Loucy (cell line): ENCODE results near the gene MST1.

Experiments
- H2AFZ ChIP-seq: fragments of 200-600 bp; sonication (generic); 2 replicates; pipeline ENCODE4 v1.6.0; 2016; ENCODE audit warnings: antibody characterized with exemption, mild to moderate bottlenecking, low read length, moderate library complexity
- H3F3A ChIP-seq: fragments of 200-600 bp; 2 replicates; pipeline ENCODE4 v1.6.0; 2016; ENCODE audit warnings: antibody characterized with exemption, low read depth, mild to moderate bottlenecking
- H3K27me3 ChIP-seq: fragments of 200-600 bp; sonication (generic); 2 replicates; pipeline ENCODE4 v1.6.1; 2014; ENCODE audit warnings: low read length, mild to moderate bottlenecking; ENCODE audit not compliant: insufficient read depth, poor library complexity, severe bottlenecking
- H3K36me3 ChIP-seq: fragments of 200-600 bp; sonication (generic); 2 replicates; pipeline ENCODE4 v1.6.1; 2016; ENCODE audit warnings: low read length; ENCODE audit not compliant: insufficient read depth
- H3K4me1 ChIP-seq: fragments of 200-600 bp; sonication (generic); 2 replicates; pipeline ENCODE4 v1.5.1; 2014; ENCODE audit warnings: low read length, mild to moderate bottlenecking; ENCODE audit not compliant: insufficient read depth, poor library complexity, severe bottlenecking
- H3K4me2 ChIP-seq: fragments of 200-600 bp; sonication (generic); 2 replicates; pipeline ENCODE4 v1.6.0; 2014; ENCODE audit warnings: antibody characterized with exemption, low read length, low read depth, mild to moderate bottlenecking; ENCODE audit not compliant: poor library complexity, severe bottlenecking
- H3K4me3 ChIP-seq: fragments of 200-600 bp; sonication (generic); 2 replicates; pipeline ENCODE4 v1.5.1; 2014; ENCODE audit warnings: low read length, mild to moderate bottlenecking, mixed read lengths; ENCODE audit not compliant: poor library complexity, severe bottlenecking
- H3K79me2 ChIP-seq: fragments of 200-600 bp; sonication (generic); 2 replicates; pipeline ENCODE4 v1.6.1; 2014; ENCODE audit warnings: low read length; ENCODE audit not compliant: insufficient read depth
- H3K9ac ChIP-seq: fragments of 200-600 bp; sonication (generic); 2 replicates; pipeline ENCODE4 v1.6.0; 2014; ENCODE audit warnings: mild to moderate bottlenecking, low read depth, low read length, moderate library complexity; ENCODE audit not compliant: poor library complexity, severe bottlenecking
- H3K9me2 ChIP-seq: fragments of 200-600 bp; sonication (generic); replicated peaks from 2 replicates; pipeline ENCODE4 v1.6.1; 2016; ENCODE audit warnings: low read depth, low read length, mixed read lengths
- H3K9me3 ChIP-seq: fragments of 200-600 bp; sonication (generic); 2 replicates; pipeline ENCODE4 v1.6.1; 2014; ENCODE audit warnings: mild to moderate bottlenecking, antibody characterized with exemption, low read length, low read depth; ENCODE audit not compliant: insufficient read depth
- H4K20me1 ChIP-seq: fragments of 200-600 bp; sonication (generic); 2 replicates; pipeline ENCODE4 v1.6.0; 2014; ENCODE audit warnings: antibody characterized with exemption, low read length, mild to moderate bottlenecking; ENCODE audit not compliant: insufficient read depth, poor library complexity, severe bottlenecking
- EZH2phosphoT487 ChIP-seq: fragments of 200-600 bp; IDR thresholded peaks from 2 replicates; pipeline ENCODE4 v1.6.1; 2018; ENCODE audit warnings: antibody characterized with exemption, mild to moderate bottlenecking, moderate library complexity, borderline replicate concordance
- TF ChIP-seq, protein P1 (sequence below): fragments of 200-600 bp; sonication (generic); conservative IDR thresholded peaks from 2 replicates; pipeline ENCODE4 v1.5.1; 2014; ENCODE audit warnings: mild to moderate bottlenecking, antibody characterized with exemption, low read length

Gene MST1

DNA sequence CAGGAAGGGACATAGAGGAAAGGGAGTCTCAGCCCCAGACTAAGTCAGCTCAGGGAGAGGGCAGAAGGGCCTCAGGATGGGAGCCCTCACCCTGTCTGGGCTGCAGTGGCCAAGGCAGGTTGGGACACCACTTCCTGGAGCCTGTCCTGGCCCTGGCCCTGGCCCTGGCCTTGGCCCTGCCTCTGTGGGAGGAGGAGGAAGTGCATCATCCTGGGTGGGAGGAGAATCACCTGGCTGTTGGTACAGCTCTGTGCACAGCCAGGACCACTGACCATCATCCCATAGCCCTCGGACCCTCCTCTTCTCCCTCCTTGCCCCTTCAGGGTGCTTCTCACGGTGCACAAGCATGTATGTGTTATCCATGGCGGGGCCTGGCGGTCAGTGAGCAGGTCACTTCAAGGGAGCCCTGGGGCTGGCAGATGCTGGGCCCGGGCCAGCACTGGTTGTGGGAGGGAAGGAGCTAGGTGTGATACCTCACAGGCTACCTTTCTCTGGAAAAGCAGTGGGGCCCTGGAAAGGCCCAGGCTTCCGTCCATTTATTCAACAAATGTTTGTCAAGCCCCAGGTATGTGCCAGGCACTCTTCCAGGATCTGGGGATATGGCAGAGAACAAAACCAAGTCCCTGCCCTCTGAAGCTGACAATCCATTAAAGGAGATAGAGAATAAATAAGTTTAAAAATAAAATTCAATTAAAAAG lies 23.3 kb downstream of the MST1 start:
- TF ChIP-seq, protein P1, sequence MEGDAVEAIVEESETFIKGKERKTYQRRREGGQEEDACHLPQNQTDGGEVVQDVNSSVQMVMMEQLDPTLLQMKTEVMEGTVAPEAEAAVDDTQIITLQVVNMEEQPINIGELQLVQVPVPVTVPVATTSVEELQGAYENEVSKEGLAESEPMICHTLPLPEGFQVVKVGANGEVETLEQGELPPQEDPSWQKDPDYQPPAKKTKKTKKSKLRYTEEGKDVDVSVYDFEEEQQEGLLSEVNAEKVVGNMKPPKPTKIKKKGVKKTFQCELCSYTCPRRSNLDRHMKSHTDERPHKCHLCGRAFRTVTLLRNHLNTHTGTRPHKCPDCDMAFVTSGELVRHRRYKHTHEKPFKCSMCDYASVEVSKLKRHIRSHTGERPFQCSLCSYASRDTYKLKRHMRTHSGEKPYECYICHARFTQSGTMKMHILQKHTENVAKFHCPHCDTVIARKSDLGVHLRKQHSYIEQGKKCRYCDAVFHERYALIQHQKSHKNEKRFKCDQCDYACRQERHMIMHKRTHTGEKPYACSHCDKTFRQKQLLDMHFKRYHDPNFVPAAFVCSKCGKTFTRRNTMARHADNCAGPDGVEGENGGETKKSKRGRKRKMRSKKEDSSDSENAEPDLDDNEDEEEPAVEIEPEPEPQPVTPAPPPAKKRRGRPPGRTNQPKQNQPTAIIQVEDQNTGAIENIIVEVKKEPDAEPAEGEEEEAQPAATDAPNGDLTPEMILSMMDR, result no peak
- no peak for TF ChIP-seq EZH2phosphoT487
- Histone ChIP-seq H2AFZ (peak overlapping the region; percentile 46; the same call in 1 of the 2 replicates), H4K20me1 (no peaks in the 10 kb centered on the region), H3K79me2 (no peaks in the 10 kb centered on the region), H3K9me2 (no peaks in the 10 kb centered on the region), H3K27me3 (no peaks in the 10 kb centered on the region), H3K4me1 (peaks cover 12% of the 10 kb centered on the region), H3K9me3 (no peaks in the 10 kb centered on the region), H3K9ac (peak overlapping the region; percentile 47), H3K4me2 (no peak overlapping the region), H3K36me3 (no peaks in the 10 kb centered on the region), H3K4me3 (no peak overlapping the region), H3F3A (no peaks in the 10 kb centered on the region)

DNA sequence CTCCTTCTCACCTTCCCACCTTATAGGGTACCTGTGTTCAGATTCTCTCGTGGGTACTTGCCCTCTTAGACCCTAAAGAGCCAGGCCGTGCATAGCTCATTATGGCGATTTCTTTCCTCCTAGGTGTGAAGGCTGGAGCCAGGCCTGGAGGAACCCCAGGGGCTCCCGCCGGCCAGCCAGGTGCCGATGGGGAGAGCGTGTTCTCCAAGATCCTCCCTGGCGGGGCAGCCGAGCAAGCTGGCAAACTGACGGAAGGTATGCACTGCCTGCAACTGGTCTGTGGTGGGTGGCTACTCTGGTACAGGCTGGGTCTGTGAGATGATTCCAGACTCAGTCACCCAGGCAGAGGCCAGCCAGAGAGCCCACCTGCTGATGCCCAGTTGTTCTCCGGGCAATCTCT lies 25.0 kb downstream of the MST1 start:
- H3K4me2 ChIP-seq, result no peak overlapping the region
- no peak overlapping the region for H3K9ac ChIP-seq
- no peaks in the 10 kb centered on the region for H3K36me3 ChIP-seq
- no peaks in the 10 kb centered on the region for H3K9me3 ChIP-seq
- no peaks in the 10 kb centered on the region for H3K27me3 ChIP-seq
- H3F3A ChIP-seq, result no peaks in the 10 kb centered on the region
- no peak for TF ChIP-seq EZH2phosphoT487
- TF ChIP-seq, protein P1, result no peak
- H3K9me2 ChIP-seq, result no peaks in the 10 kb centered on the region
- no peaks in the 10 kb centered on the region for H3K79me2 ChIP-seq
- H4K20me1 ChIP-seq, result no peaks in the 10 kb centered on the region
- no peak overlapping the region for H3K4me3 ChIP-seq
- H2AFZ ChIP-seq, result no peak overlapping the region
- peaks cover 20% of the 10 kb centered on the region for H3K4me1 ChIP-seq

DNA sequence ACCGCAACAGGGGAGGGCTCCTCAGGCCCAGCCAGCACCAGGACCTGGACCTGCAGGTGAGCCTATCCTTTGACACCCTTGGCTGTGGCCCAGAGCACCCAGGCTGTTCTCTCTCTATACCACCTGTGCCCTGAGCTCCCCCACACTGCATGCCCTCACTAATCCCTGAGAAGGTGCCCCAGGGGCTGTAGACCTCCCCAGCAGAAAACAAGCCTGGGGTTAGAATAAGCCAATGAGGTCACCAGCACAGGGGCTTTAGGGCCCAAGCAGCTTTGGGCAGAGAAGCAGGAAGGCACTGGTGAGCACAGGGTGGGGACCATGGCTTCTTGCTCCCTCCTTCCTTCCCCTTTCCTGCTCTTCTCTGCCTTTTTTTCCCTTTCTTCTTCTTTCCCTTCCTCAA lies 25.4 kb downstream of the MST1 start:
- no peak for TF ChIP-seq EZH2phosphoT487
- TF ChIP-seq, protein P1, result no peak
- H3K27me3 ChIP-seq, result no peaks in the 10 kb centered on the region
- H3K79me2 ChIP-seq, result no peaks in the 10 kb centered on the region
- H3K9me2 ChIP-seq, result no peaks in the 10 kb centered on the region
- H3K36me3 ChIP-seq, result no peaks in the 10 kb centered on the region
- no peaks in the 10 kb centered on the region for H3K9me3 ChIP-seq
- no peaks in the 10 kb centered on the region for H3F3A ChIP-seq
- H3K4me2 ChIP-seq, result no peak overlapping the region
- H3K4me1 ChIP-seq, result peaks cover 20% of the 10 kb centered on the region
- H3K4me3 ChIP-seq, result no peak overlapping the region
- no peak overlapping the region for H3K9ac ChIP-seq
- no peaks in the 10 kb centered on the region for H4K20me1 ChIP-seq
- H2AFZ ChIP-seq, result no peak overlapping the region
